ENCODE results near the gene PLCL1.

The PLCL1 gene

GRCh38 chr2:197954328-197954727 is 149.9 kb downstream of the PLCL1 start:
- no peak for DNase-seq (ENCODE audit: low spot score)

GRCh38 chr2:197958592-197959150 is 154.3 kb downstream of the PLCL1 start:
- DNase-seq (ENCODE audit: low spot score), result no peak

GRCh38 chr2:197959383-197959782 is 155.0 kb downstream of the PLCL1 start:
- DNase-seq (ENCODE audit: low spot score), result no peak

GRCh38 chr2:197960786-197961185 is 156.4 kb downstream of the PLCL1 start:
- DNase-seq (ENCODE audit: low spot score), result no peak

- no peak for DNase-seq (ENCODE audit: low spot score)
These were observed 160.3 kb downstream of the PLCL1 start for GRCh38 chr2:197964720-197965119.

GRCh38 chr2:197965756-197966155 is 161.4 kb downstream of the PLCL1 start:
- DNase-seq (ENCODE audit: low spot score), result no peak

GRCh38 chr2:197969391-197969893 is 165.0 kb downstream of the PLCL1 start:
- no peak for DNase-seq (ENCODE audit: low spot score)

GRCh38 chr2:197972061-197972460 is 167.7 kb downstream of the PLCL1 start:
- DNase-seq (ENCODE audit: low spot score), result no peak

GRCh38 chr2:197972587-197972986 is 168.2 kb downstream of the PLCL1 start:
- no peak for DNase-seq (ENCODE audit: low spot score)

- no peak for DNase-seq (ENCODE audit: low spot score)
These were observed 169.4 kb downstream of the PLCL1 start for GRCh38 chr2:197973772-197974171.

- DNase-seq (ENCODE audit: low spot score), result no peak
These were observed 171.6 kb downstream of the PLCL1 start for GRCh38 chr2:197975931-197976519.

- DNase-seq (ENCODE audit: low spot score), result no peak
These were observed 174.6 kb downstream of the PLCL1 start for GRCh38 chr2:197978971-197979370.

- DNase-seq (ENCODE audit: low spot score), result no peak
These were observed 178.2 kb downstream of the PLCL1 start for GRCh38 chr2:197982565-197982964.

GRCh38 chr2:197985029-197985638 is 180.7 kb downstream of the PLCL1 start:
- DNase-seq (ENCODE audit: low spot score), result no peak

- no peak for DNase-seq (ENCODE audit: low spot score)
These were observed 182.6 kb downstream of the PLCL1 start for GRCh38 chr2:197986977-197987376.

GRCh38 chr2:197990356-197990755 is 186.0 kb downstream of the PLCL1 start:
- DNase-seq (ENCODE audit: low spot score), result no peak

GRCh38 chr2:197992482-197993133 is 188.2 kb downstream of the PLCL1 start:
- DNase-seq (ENCODE audit: low spot score), result no peak

- no peak for DNase-seq (ENCODE audit: low spot score)
These were observed 189.0 kb downstream of the PLCL1 start for GRCh38 chr2:197993363-197993762.

GRCh38 chr2:197993830-197994229 is 189.4 kb downstream of the PLCL1 start:
- no peak for DNase-seq (ENCODE audit: low spot score)

GRCh38 chr2:197994751-197995150 is 190.4 kb downstream of the PLCL1 start:
- no peak for DNase-seq (ENCODE audit: low spot score)

- no peak for DNase-seq (ENCODE audit: low spot score)
These were observed 192.2 kb downstream of the PLCL1 start for GRCh38 chr2:197996583-197996982.

GRCh38 chr2:197997083-197997541 is 192.7 kb downstream of the PLCL1 start:
- DNase-seq (ENCODE audit: low spot score), result no peak

- DNase-seq (ENCODE audit: low spot score), result no peak
These were observed 194.3 kb downstream of the PLCL1 start for GRCh38 chr2:197998702-197999101.

All from pons (tissue), 1 donor.